SIG-M5 treated with dmso at 0.1 percent for 504 hours (cell line): ENCODE measurements around the gene BICC1.

Experiments
- DNase-seq: peaks from one replicate; lab custom pipeline; 2025; ENCODE audit not compliant: unreplicated experiment; lab: John Stamatoyannopoulos, UW

Gene BICC1

DNA sequence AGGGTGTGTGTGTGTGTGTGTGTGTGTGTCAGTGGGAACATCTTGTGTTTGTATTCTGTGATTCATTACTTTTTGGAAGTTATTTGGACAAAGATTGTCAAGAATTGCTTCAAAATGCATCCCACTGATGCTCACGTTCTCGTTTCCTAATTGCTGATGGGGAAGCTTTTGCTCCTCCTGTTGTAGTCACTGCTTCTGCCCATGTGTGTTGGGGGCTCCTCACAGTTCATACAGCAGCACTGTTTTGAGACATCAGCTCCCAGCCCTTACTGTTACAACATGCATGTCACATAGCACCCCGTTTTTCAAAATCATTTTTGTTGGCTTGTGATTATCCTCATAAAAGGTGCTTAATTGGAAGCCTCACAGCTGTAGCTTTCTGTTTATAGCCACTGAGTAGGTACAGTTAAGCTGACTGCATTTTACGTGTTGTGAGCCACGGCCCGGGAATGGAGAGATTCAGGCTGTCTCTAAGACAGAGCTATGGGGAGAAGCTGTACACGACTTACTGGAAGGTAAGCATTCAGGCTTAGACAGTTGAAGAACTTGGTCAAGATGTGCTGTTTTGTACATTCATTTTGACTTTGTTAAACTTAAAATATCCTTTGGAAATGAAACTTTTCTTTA, 87.4 kb downstream of the BICC1 start:
- DNase-seq = no peak

DNA sequence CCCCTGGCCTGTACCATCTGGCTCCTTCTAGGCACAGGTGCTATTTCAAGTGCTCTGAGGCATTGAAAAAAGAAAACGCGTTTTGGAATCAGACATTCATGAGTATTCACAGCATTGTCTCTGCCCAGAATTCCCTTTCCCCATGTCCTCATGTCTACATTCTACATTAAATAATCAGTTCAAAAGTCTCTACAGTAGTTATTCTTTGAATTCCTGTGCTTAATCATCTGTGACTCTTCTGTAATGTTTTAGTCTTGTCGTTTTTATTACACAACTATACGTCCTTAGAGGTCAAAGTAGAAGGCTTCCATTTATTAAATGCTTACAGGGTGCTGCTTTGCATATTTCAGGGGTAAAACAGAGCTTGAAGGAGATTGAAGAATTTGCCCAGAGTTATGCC, 95.7 kb downstream of the BICC1 start:
- no peak for DNase-seq

DNA sequence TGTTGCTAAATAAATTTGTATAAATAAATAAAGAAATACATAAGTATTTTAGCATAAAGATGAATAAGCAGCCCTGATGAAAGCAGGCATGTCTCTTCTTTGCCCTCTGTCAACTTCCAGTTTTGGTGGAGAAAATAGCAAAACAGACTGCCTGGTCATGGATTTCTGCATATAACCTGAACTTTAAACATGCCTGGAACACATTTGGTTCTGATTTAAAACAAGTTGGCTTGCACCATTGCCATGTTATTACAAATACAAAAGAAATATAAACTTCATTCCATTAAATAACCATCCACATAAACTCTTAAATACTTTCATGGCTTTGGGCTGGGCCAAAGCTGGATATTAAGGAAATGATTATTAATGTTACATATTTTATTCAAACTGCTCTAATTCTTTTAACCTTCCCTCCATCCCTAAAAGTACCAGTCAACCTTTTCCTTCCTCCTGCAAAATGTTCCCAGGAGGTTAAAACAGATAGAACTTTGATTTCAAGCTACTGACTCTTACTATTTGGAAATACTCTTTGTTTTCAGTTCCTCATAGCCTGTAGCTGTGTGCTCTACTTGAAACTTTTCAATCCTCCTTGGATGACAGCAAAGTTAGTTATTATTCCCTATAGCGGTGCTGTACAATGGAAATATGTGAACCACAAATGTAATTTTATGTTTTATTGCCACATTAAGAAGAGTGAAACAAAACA, 96.3 kb downstream of the BICC1 start:
- no peak for DNase-seq

DNA sequence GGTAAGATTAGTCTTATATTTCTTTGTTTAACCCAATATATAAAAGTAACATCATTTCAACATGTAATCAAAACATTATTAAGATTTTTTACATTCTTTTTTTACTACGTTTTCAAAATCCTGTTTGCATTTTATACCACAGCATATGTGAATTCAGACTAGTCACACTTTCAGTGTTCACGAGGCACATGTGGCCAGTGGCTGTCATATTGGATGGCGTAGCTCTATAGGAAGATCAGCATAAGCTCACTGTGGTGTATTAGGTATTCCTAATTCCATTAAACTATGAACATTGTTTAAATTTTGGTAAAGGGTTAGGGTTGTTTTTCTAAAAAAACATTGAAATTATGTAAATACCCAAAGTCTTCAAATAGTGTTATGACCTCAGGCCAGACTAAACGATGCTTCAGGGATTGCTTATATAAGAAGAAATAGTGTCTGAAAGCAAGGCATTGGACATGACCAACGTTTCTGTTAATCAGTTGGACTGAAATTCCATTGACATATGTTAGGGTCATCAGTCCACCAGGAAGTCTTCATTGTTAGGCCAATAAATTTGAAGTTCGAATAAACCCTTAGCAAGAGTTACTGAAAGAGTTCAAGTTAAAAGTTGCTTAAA, 97.0 kb downstream of the BICC1 start:
- no peak for DNase-seq

DNA sequence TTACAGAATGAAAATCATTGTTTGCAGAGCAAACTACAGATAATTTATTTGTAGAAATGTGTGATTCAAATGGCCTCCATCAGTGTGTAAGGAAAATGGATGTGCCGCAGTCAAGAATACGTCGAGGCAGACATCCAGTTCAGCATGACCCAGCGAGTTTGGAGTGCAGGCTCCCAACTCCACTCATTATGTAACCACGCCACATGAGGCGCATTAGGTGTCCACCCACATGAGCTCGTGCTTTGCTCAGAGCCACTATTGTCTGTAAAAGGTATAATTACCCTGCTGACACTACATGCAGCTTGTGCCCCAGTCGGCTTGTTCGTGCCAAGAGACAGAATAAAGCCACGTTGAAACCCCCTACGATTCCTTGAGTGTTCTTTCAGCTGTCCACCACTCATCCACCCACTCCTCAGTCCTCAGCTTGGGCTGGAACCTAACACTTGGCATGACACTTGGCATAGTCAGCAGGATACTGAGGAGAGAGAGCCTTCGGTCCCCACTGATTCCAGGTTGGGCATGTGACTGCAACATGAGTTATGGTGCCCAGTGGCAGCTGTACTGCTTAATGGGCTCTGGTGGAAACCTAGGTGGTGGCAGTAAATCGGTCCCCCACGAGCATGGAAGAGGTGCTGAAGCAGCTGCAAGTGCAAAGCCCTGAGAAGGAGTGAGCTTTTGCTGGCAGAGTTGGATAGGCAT, 102.7 kb downstream of the BICC1 start:
- no peak for DNase-seq

DNA sequence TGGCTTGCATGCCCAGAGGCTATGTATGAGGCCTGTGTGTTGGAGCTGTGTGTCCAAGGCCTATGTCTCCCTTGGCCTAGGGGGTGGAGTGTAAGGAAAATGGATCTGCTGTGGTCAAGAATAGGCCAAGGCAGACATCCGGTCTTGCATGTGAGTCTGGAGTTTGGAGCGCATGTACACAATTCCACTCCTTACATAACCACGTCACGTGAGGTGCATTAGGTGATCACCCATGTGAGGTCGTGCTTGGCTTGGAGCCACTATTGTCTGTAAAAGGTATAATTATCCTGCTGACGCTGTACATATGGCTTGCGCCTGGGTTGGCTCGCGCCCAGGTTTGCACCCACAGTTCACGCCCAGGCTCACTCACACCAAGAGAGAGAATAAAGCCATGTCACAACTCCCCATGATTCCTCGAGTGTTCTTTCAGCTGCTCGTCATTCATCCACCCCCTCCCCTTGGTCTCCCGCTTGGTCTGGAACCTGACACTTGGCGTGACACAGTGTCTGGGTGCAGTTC, 105.5 kb downstream of the BICC1 start:
- DNase-seq = no peak

DNA sequence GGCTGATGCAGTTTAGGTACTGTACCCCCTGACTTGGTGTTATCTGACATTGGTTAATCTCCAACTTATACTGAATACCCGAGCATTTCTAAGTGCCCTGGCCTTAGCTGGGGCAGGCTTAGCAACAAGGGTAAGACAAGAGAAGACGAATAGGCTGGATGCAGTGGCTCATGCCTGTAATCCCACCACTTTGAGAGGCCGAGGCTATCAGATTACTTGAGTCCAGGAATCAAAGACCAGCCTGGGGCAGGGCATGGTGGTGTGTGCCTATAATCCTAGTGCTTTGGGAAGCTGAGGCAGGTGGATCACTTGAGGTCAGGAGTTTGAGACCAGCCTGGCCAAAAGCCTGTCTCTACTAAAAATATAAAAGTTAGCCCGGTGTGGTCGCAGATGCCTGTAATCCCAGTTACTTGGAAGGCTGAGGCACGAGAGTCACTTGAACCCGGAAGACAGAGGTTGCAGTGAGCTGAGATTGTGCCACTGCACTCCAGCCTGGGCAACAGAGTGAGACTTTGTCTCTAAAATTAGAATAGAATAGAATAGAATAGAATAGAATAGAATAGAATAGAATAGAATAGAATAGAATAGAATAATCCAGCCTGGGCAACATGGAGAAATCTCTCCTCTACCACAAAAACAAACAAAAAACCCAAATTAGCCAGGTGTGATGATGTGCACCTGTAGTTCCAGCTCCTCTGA, 108.9 kb downstream of the BICC1 start:
- no peak for DNase-seq

DNA sequence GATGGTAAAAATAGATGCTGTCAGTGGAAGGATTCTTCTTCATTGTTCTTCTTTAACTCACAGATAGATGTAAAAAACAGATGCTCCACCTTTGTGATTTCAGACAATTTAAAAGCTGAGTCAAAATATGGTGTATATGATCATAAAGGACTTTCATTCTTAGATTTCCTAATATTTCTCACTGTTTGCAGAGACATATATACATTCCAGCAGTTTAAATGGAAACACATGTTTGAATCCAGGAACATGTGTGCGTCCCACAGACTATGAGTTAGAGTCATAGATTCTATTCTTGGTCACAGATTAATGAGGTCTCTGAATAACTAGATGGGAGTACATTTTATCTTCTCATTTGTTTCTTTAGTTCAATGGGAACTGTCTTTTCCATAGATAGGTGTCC, 109.6 kb downstream of the BICC1 start:
- no peak for DNase-seq

DNA sequence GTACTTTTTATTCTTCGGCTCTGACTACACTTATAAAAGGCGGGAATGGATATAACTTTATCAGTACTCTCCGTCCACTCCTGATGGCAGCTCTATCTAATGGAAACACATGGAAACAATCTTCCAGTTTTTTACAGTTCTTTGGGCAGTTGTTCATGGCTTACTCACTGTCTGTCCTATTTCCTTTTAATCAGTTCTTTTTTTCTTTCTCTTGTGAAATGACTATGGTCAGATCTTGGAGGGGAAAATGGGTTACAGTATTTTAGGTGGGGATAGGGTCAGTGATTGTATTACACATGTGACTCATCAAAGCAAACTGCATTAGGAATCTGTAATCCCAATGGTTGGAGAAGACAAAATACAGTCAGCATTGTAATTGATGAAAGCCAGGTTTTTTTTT, 112.4 kb downstream of the BICC1 start:
- no peak for DNase-seq

DNA sequence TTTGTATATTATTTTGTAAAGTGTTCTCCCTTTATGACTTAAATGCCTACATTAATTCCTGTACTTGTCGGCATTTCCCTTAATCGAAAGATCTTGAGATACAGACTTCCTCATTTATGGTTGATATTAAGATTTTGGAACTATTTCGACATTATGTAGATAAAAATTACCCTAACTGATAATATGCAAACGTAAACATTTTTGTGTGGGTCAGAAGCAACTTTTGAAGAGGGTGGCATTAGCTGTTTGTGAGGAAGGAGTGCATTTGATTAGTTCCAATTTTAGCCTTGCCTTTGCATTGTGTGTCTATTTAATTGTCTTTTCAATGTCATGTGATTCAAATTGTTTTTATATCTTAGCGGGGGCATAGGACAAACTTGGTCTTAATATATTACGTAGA, 114.7 kb downstream of the BICC1 start:
- DNase-seq = no peak

DNA sequence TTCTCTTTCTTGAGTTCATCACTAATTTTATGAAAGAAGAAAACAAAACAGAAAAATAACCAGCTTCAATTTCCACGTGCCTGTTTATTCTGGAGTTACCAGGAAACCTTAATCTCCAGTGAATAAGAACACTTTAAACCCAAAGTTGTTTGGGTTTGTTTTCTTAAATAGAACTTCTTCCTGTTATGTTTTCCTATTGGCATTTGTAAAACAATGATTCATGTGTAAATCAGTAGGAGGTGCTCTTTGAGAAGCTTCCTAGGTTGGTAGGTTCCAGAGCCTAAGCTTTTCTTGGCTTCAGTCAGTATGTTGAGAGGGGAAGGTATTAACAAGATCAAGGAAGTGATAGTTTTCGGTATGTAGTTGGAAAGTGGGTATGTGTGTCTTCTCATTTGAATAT, 119.0 kb downstream of the BICC1 start:
- DNase-seq = no peak

DNA sequence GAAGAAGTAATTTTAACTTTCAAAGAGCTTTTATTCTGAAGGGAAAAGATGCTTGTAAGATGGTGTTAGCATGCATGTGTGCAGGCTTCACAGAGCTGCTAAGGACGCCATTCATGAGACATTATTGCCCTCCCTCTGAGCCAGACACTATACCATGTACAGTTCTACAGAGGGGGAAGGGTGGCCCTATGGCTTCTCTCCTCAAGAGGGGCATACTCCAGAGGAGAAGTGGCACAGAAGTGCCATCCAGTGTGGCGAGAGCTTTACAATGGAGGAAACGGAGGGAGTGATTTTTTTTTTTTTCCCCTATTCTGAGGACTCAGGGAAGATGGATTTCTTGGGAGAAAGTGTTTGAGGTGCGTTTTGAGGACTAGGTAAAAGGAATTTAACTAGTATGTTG, 119.5 kb downstream of the BICC1 start:
- no peak for DNase-seq

DNA sequence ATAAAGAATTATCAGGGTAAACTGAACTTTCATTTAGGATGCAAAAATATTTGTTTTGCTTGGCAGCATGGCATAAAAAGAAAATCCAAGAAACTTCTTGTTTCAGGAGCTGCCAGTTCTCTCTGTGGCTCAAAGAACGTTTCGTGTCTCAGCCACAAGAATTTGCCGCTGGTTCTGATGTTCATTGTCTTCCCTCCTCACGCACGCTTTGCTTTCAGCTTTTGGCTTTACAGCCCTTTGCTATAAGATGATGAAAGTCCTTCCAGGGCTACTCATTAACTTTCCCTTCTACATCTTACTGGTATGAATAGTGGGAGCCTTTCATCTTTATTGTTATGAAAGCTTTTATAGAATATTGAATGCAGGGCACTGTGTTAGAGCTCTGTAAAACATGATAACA, 124.7 kb downstream of the BICC1 start:
- no peak for DNase-seq

DNA sequence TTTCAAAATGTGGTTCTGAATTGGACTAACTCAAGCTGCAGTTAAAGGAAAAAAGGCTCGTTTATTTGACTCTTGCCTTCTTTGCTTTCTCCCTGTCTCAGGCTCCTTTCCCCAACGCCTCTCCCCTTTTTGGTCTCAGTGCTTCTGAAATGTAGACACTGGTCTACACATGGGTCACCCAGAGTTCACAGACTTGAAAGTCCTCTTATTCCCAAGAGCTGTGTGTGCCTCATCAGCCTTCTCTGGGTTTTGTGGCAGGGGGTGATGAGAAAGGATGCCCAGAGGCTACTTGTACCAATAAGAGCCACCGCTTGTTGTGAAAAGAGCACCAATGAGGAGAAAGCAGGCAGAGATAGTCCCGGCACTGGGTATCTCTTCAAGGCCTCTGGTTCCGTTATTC, 125.7 kb downstream of the BICC1 start:
- no peak for DNase-seq

DNA sequence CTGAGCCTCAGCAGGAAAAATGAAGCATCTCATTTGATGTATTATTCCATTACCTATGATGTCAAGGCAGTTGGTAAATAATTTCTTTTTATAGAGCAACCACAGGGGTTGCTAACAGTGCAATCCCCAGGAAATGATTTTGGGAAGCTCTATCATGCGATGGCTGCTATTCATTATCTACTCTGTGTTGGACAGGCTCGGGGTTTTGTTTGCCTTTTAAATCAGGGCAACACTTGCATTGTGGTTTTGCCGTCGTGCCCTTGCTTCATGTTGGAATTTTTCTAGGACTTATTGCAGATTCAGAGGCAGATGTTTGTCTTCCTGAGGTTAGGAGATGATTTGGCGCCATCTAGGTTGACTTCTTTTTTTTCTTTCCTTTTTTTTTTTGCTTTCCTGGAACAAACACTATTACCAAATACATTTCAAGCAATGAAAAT, 128.4 kb downstream of the BICC1 start:
- DNase-seq = no peak

DNA sequence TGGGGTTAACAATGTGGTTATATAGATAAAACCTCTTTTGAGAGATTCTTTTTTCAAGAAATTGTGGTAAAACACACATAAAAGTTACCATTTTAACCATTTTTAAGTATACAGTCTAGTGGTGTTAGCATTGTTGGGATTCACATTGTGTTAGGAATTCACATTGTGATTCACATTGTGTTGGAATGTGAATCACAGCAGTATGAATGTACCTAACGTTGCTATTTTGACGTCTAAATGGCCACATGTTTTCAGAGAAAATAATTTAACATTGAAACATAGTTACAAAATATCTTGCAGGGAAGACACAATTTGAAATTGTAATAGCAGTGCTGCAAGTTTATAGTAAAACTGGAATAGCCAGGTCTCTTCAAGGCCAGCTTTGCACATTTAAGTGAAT, 129.0 kb downstream of the BICC1 start:
- no peak for DNase-seq

DNA sequence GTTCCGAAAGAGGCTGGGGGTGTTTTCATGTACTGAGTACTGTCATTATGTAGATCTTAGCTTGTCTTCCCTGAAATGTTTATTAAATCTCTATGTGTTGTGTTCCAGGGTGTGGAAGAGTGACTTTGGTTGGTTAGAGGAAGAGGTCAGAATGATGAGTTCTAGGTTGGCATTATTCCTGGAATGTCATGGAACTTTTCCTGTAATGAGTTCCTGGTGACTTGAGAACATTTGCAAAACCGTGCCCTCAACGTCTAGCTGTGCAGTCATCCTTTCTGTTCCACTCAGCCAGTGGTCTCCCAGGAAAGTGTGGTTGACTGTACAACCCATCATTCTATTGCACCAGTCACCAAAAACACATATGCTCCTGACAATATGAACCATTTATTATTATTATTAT, 129.6 kb downstream of the BICC1 start:
- DNase-seq = no peak

DNA sequence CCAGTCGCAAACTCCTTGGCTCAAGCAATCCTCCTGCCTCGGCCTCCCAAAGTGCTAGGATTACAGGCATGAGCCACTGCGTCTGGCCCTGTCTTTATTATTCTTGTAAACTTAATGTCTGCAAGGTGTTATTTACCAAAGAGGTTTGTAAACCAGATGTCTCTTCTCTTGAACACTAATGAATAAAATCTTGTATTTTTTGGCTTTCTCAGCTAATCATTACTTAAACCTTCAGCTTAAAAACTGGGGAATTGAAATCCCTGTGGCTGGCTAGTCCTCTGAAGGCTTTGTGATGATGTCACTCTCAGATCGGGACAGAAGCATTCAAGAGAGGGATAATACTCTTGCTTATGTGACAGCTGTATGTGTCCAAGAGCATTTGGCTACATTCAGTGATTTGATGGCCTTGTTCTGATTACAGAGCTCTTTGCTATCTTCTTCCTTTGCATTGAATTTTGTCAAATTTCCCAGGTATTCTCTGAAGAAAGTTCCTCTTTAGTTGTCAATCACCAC, 130.3 kb downstream of the BICC1 start:
- DNase-seq = no peak

DNA sequence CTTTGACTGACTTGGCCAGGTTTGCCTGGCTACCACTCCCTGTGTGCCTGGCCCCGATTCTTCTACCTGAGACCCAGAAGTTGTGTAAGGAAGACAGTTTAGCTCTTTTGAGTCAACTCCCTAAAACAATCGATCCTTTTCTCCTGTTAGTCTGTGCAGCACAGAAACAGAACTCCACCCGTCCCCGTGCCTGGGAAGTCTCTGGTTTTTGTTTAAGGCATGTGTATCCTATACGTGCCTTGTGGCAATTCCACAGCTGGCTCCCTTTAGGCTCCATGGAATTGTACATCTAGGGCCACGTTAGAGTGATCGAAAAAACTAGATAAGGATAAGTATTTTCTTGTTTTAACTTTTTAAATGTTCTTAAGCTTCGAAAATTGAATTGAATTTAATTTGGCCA, 131.6 kb downstream of the BICC1 start:
- DNase-seq = no peak

DNA sequence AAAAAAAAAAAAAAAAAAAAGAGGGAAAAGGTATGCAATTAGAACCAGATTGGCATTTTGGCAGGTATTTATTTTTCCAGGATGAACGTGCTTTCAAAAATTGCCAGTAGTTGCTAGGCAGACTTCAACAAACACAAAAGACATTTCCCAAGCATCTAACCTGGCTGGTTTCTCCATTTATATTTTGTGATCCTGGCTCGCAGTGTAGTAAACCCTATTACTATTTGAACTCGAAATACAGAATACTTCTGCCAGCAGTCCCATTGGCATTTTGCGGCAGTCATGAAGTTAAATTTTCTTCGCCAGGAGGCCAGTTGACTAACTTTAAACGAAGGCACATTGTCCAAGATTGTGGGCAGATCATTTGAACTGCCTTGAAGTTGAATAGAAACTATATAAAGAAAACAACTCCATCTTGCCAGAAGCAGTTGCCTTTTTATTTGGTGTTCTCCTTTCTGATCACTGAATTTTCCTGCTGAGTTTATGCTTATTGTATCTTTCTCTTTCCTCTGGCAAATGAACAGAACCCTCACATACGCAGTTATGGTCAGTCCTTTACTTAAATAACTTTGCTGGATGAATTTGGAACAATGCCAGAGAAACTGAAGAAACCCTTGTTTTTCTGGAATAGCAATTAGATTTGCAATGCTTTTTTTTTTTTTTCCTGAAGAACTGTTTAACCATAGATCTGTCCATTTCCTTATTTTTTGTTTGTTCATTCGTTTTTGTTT, 132.9 kb downstream of the BICC1 start:
- DNase-seq = no peak
